Activated CD8-positive, alpha-beta T cell treated with anti-CD3 and anti-CD28 coated beads for 36 hours (primary cell): ENCODE measurements around the gene FBXO47. TPM values are rescaled to one million over a fixed set of nuclear protein-coding genes. Genes with fewer than 3 reads are reported as not detected.

Source experiments
- ATAC-seq: fragments of 200-7000 bp; cut with Tn5 transposase; one replicate; pipeline ENCODE4 v1.10.0; 2021; ENCODE audit warnings: mild to moderate bottlenecking, moderate library complexity
- CTCF ChIA-PET: fragments of 350-600 bp; sonication (Branson Sonifier 250); formaldehyde crosslinking; loops from one replicate; lab custom pipeline; 2021; ENCODE audit warnings: antibody characterized with exemption; lab: Charles Lee
- POLR2A ChIA-PET: fragments of 350-600 bp; sonication (Branson Sonifier 250); formaldehyde crosslinking; loops from one replicate; lab custom pipeline; 2021; ENCODE audit warnings: antibody characterized with exemption; lab: Charles Lee
- DNase-seq: peaks from one replicate; pipeline ENCODE4 v3.0.0-alpha.2; 2020
- H3K27ac Mint-ChIP-seq: one replicate; pipeline ENCODE4 v1.8.0; 2021; ENCODE audit warnings: mild to moderate bottlenecking, mixed read lengths
- H3K27me3 Mint-ChIP-seq: one replicate; pipeline ENCODE4 v1.8.0; 2021; ENCODE audit warnings: mixed read lengths
- H3K36me3 Mint-ChIP-seq: one replicate; pipeline ENCODE4 v1.8.0; 2021; ENCODE audit warnings: low read depth, mixed read lengths
- H3K4me1 Mint-ChIP-seq: one replicate; pipeline ENCODE4 v1.8.0; 2021; ENCODE audit warnings: low read depth, mixed read lengths
- H3K4me3 Mint-ChIP-seq: one replicate; pipeline ENCODE4 v1.8.0; 2021; ENCODE audit warnings: mild to moderate bottlenecking, moderate library complexity, mixed read lengths
- H3K9me3 Mint-ChIP-seq: one replicate; pipeline ENCODE4 v1.8.0; 2021; ENCODE audit warnings: mixed read lengths
- intact Hi-C: fragments of 100-400 bp; cut with micrococcal nuclease; formaldehyde crosslinking; loops from one replicate; pipeline ENCODE4 v1.10.0; 2022
- total RNA-seq, 2 experiments: library from RNA; stranded (reverse); gene quantifications; one replicate each; pipeline ENCODE4 v1.2.3, GENCODE V29; 2021
- TF ChIP-seq, protein P1 (sequence below): fragments of 200-600 bp; IDR thresholded peaks from one replicate; pipeline ENCODE4 v1.8.0; 2022; ENCODE audit warnings: antibody characterized with exemption, mild to moderate bottlenecking

Gene FBXO47
- total RNA-seq, 2 experiments from 2014 or later, result not detected

GRCh38 chr17:38897671-38898290 is 69.4 kb downstream of the FBXO47 start:
- ChIA-PET CTCF (interaction anchor here (0.9 to 3.6 kb wide), 9 partner anchors 8 to 30 kb away, joined by 3 to 25 read pairs (median 3); partner anchors contain the start of genes LASP1 and LASP1NB), POLR2A (interaction anchor here (0.8 to 6.2 kb wide), 17 partner anchors 10 to 327 kb away, joined by 3 to 55 read pairs (median 4); partner anchors contain the start of genes FBXO47, LASP1, MLLT6 and RPL23)
- no peaks in the 10 kb centered on the region for H3K9me3 Mint-ChIP-seq
- DNase-seq (no peak), ATAC-seq (peak; percentile 2)
- TF ChIP-seq, protein P1, sequence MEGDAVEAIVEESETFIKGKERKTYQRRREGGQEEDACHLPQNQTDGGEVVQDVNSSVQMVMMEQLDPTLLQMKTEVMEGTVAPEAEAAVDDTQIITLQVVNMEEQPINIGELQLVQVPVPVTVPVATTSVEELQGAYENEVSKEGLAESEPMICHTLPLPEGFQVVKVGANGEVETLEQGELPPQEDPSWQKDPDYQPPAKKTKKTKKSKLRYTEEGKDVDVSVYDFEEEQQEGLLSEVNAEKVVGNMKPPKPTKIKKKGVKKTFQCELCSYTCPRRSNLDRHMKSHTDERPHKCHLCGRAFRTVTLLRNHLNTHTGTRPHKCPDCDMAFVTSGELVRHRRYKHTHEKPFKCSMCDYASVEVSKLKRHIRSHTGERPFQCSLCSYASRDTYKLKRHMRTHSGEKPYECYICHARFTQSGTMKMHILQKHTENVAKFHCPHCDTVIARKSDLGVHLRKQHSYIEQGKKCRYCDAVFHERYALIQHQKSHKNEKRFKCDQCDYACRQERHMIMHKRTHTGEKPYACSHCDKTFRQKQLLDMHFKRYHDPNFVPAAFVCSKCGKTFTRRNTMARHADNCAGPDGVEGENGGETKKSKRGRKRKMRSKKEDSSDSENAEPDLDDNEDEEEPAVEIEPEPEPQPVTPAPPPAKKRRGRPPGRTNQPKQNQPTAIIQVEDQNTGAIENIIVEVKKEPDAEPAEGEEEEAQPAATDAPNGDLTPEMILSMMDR, result no peak
- peak overlapping the region; percentile 99 for H3K27ac Mint-ChIP-seq
- peak overlapping the region; percentile 72 for H3K4me3 Mint-ChIP-seq
- H3K4me1 Mint-ChIP-seq, result peaks cover 72% of the 10 kb centered on the region
- intact Hi-C loops, result no loop called here
- H3K36me3 Mint-ChIP-seq, result peaks cover 60% of the 10 kb centered on the region
- H3K27me3 Mint-ChIP-seq, result no peaks in the 10 kb centered on the region

DNA sequence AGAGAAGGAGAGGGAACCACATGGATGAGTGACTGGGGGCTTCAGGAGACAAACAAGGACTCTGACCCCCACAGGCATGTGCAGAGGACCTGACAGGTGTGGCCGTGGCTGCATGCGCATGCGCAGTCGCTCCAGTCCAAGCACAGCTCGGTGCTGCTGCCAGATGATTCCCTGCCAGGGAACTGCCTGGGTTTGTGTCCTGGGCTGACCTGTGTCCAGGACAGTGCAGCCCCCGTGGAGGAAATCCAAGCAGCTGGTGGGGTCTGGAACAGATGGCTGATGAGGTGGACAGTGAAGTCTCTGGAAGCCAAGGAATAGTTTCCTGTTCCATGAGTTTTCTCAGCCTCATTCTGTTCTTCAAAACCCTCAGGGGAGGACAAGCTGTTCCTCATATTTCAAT is 70.0 kb downstream of the FBXO47 start:
- H3K4me3 Mint-ChIP-seq, result no peak overlapping the region
- H3K27me3 Mint-ChIP-seq, result no peaks in the 10 kb centered on the region
- ChIA-PET CTCF (interaction anchor here (0.9 to 3.6 kb wide), 5 partner anchors 13 to 30 kb away, joined by 3 to 25 read pairs (median 3); partner anchors contain the start of genes LASP1 and LASP1NB), POLR2A (interaction anchor here (0.6 to 6.2 kb wide), 13 partner anchors 10 to 256 kb away, joined by 3 to 55 read pairs (median 4); partner anchors contain the start of genes FBXO47, LASP1, MLLT6 and RPL23)
- H3K36me3 Mint-ChIP-seq, result peaks cover 63% of the 10 kb centered on the region
- no peaks in the 10 kb centered on the region for H3K9me3 Mint-ChIP-seq
- H3K4me1 Mint-ChIP-seq, result peaks cover 78% of the 10 kb centered on the region
- ATAC-seq (no peak), DNase-seq (no peak)
- peak overlapping the region; percentile 99 for H3K27ac Mint-ChIP-seq
- intact Hi-C loops, result no loop called here
- TF ChIP-seq, protein P1, result no peak

- Mint-ChIP-seq H3K36me3 (peaks cover 67% of the 10 kb centered on the region), H3K27me3 (no peaks in the 10 kb centered on the region), H3K27ac (peak overlapping the region; percentile 99), H3K9me3 (no peaks in the 10 kb centered on the region), H3K4me1 (peaks cover 82% of the 10 kb centered on the region), H3K4me3 (no peak overlapping the region)
- CTCF ChIA-PET, result interaction anchor here (3.6 kb wide), 1 partner anchor 26 kb away, joined by 25 read pairs; the partner anchor contains the start of gene LASP1
- ATAC-seq (no peak), DNase-seq (no peak)
- intact Hi-C loops, result no loop called here
- TF ChIP-seq, protein P1, result no peak
- POLR2A ChIA-PET, result interaction anchor here (0.6 to 6.2 kb wide), 8 partner anchors 9 to 192 kb away, joined by 3 to 55 read pairs (median 13); partner anchors contain the start of genes LASP1, MLLT6 and RPL23
Observed at GRCh38 chr17:38896346-38896954, 70.8 kb downstream of the FBXO47 start.

DNA sequence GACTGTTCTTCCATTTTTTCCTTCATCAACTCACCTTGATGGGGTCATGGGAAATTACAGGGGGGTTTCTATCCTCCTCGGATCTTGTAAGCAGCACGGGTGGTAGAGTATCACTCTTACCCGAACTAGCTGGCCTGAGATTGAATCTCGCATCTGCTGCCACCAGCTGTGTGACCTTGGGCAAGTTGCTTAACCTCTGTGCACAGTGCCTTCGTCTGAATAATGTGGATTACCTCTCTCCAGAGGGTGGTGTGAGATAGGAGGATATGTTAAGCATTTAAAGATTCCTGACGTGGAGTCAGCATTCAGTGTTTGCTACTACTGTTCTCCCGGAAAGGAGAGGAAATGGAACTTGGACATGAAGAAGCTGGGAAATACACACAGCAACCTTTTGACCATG is 72.9 kb downstream of the FBXO47 start:
- ATAC-seq (no peak), DNase-seq (no peak)
- Mint-ChIP-seq H3K4me3 (no peak overlapping the region), H3K4me1 (peaks cover 86% of the 10 kb centered on the region), H3K36me3 (peaks cover 64% of the 10 kb centered on the region), H3K27ac (peak overlapping the region; percentile 82), H3K27me3 (no peaks in the 10 kb centered on the region), H3K9me3 (no peaks in the 10 kb centered on the region)
- CTCF ChIA-PET, result interaction anchor here (0.8 to 1.9 kb wide), 4 partner anchors 9 to 25 kb away, joined by 3 to 9 read pairs (median 3); no protein-coding TSS in a partner anchor
- POLR2A ChIA-PET, result interaction anchor here (1.0 to 4.2 kb wide), 5 partner anchors 9 to 44 kb away, joined by 3 to 25 read pairs (median 5); partner anchors contain the start of gene LASP1
- intact Hi-C loops, result loop anchor here (5.0 kb wide), 1 partner anchor 33 kb away; the partner anchor contains the start of gene LASP1NB
- TF ChIP-seq, protein P1, result no peak
